ENCODE measurements around the gene FAM24B.

GRCh38 chr10:122856902-122857301 is 22.5 kb downstream of the FAM24B start:
- TF ChIP-seq CTCF (conservative IDR thresholded peaks at IDR 0.05 in 1 of 2, IDR thresholded peaks at IDR 0.05 in 1 of 2; ENCODE audit: extremely low read depth in 1 of 2, insufficient read depth in 1 of 2, low read depth in 1 of 2, low read length in 2 of 2) (no peak), EZH2 (IDR thresholded peaks at IDR 0.05; ENCODE audit: borderline replicate concordance, low read length) (no peak)

Measured in mammary epithelial cell (primary cell).